Gastrocnemius medialis (tissue), 4 donors: ENCODE data around the gene ZNF492.

ENCODE experiments used
- POLR2A ChIP-seq, 2 donors: fragments of 450-650 bp; IDR thresholded peaks; one replicate each; pipeline ENCODE4 v1.6.1; 2017; ENCODE audit warnings: antibody characterized with exemption in 2 of 2, mild to moderate bottlenecking in 2 of 2, moderate library complexity in 2 of 2
- TF ChIP-seq, protein P1 (sequence below), 5 experiments: fragments of 450-650 bp in 3 of 5; fragments of 200-600 bp in 2 of 5; sonication (generic) in 2 of 5; IDR thresholded peaks in 4 of 5; conservative IDR thresholded peaks in 1 of 5; 1 replicate in 4 of 5; 2 replicates in 1 of 5; pipeline ENCODE4 v1.5.1; 2016 to 2019; ENCODE audit warnings: antibody characterized with exemption in 5 of 5, mild to moderate bottlenecking in 3 of 5, moderate library complexity in 3 of 5

DNA sequence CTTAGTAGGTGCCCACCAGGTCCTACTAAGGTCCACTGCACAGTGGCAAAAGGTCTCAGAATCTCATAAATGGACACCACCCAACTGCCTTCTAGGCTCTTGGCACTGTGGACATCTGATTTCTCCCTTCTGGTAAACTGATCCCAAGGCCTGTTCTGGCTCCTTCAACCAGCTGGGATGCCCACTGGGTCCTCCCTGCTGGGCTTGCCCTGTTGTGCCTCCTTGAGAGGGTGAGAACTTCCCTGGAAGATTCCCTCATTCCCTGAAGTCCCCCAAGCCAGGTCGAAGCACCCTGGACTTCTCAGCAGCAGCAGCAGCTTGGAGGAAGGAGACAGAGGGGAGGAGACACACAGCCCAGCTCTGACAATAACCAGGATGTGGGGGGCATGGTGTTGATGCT is 6.6 kb upstream of the ZNF492 start:
- TF ChIP-seq, protein P1, sequence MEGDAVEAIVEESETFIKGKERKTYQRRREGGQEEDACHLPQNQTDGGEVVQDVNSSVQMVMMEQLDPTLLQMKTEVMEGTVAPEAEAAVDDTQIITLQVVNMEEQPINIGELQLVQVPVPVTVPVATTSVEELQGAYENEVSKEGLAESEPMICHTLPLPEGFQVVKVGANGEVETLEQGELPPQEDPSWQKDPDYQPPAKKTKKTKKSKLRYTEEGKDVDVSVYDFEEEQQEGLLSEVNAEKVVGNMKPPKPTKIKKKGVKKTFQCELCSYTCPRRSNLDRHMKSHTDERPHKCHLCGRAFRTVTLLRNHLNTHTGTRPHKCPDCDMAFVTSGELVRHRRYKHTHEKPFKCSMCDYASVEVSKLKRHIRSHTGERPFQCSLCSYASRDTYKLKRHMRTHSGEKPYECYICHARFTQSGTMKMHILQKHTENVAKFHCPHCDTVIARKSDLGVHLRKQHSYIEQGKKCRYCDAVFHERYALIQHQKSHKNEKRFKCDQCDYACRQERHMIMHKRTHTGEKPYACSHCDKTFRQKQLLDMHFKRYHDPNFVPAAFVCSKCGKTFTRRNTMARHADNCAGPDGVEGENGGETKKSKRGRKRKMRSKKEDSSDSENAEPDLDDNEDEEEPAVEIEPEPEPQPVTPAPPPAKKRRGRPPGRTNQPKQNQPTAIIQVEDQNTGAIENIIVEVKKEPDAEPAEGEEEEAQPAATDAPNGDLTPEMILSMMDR (IDR thresholded peaks at IDR 0.05 in 4 of 5, conservative IDR thresholded peaks at IDR 0.05 in 1 of 5): no peak
- no peak for TF ChIP-seq POLR2A (IDR thresholded peaks at IDR 0.05)
